K562 (cell line): ENCODE results near the gene ANO1. TPM values are rescaled to one million over a fixed set of nuclear protein-coding genes. Genes with fewer than 3 reads are reported as not detected.

Experiments used
- ATF6 ChIP-seq: sonication (generic); formaldehyde crosslinking; IDR thresholded peaks from 2 replicates; pipeline ENCODE4 v1.4.0; 2020; ENCODE audit warnings: mild to moderate bottlenecking, missing genetic modification reagents
- NCOA2 ChIP-seq, 2 experiments: fragments of 450-650 bp; IDR thresholded peaks; 2 replicates each; pipeline ENCODE4 v1.6.1; 2018; ENCODE audit warnings: mild to moderate bottlenecking in 2 of 2, moderate library complexity in 1 of 2; ENCODE audit not compliant: partially characterized antibody in 2 of 2
- NONO ChIP-seq, 2 experiments: fragments of 200-400 bp in 1 of 2; fragments of 450-650 bp in 1 of 2; formaldehyde crosslinking in 1 of 2; IDR thresholded peaks; 2 replicates each; pipeline ENCODE4 v1.6.1; 2017; ENCODE audit warnings: low read depth in 2 of 2, mild to moderate bottlenecking in 2 of 2, moderate library complexity in 2 of 2, low read length in 1 of 2
- PTTG1 ChIP-seq: fragments of 450-650 bp; IDR thresholded peaks from 2 replicates; pipeline ENCODE4 v1.6.1; 2016; ENCODE audit warnings: low read depth, mild to moderate bottlenecking, missing genetic modification characterization, missing compliant biosample characterization
- RERE ChIP-seq: sonication (generic); formaldehyde crosslinking; IDR thresholded peaks from 2 replicates; pipeline ENCODE4 v1.8.0; 2023; ENCODE audit warnings: missing genetic modification reagents, mild to moderate bottlenecking, borderline replicate concordance
- TAF9B ChIP-seq: fragments of 450-650 bp; IDR thresholded peaks from 2 replicates; pipeline ENCODE4 v1.6.1; 2018; ENCODE audit warnings: mild to moderate bottlenecking; ENCODE audit not compliant: partially characterized antibody
- THRA ChIP-seq: fragments of 450-650 bp; IDR thresholded peaks from 2 replicates; pipeline ENCODE4 v1.6.1; 2017; ENCODE audit warnings: mild to moderate bottlenecking, moderate library complexity
- ZFP36 ChIP-seq: fragments of 150-350 bp; IDR thresholded peaks from 2 replicates; pipeline ENCODE4 v1.6.1; 2018; ENCODE audit warnings: low read length, low read depth; ENCODE audit not compliant: partially characterized antibody
- ZFX ChIP-seq: sonication (generic); formaldehyde crosslinking; IDR thresholded peaks from 2 replicates; pipeline ENCODE4 v1.8.0; 2022; ENCODE audit warnings: mild to moderate bottlenecking, missing genetic modification reagents, moderate library complexity
- ZNF217 ChIP-seq: sonication (generic); formaldehyde crosslinking; IDR thresholded peaks from 2 replicates; pipeline ENCODE4 v1.8.0; 2022; ENCODE audit warnings: mild to moderate bottlenecking, missing genetic modification reagents
- ZNF408 ChIP-seq: fragments of 250-450 bp; sonication (Bioruptor Pico); IDR thresholded peaks from 2 replicates; pipeline ENCODE4 v1.4.0; 2020; ENCODE audit warnings: low read depth, mild to moderate bottlenecking, moderate library complexity
- ZNF609 ChIP-seq: sonication (generic); formaldehyde crosslinking; IDR thresholded peaks from 2 replicates; pipeline ENCODE4 v1.8.1; 2023; ENCODE audit warnings: missing genetic modification reagents, mild to moderate bottlenecking, borderline replicate concordance
- polyA plus RNA-seq, 8 experiments: library from polyadenylated mRNA; depleted of rRNA in 4 of 8; stranded (reverse) in 5 of 8; unstranded in 3 of 8; fragments of >200 nt; fragmentation: Nextera tagmentation in 2 of 8; fragmentation: Illumina TruSeq in 1 of 8; extraction: Ambion mirVana in 2 of 8; extraction: Trizol in 1 of 8; gene quantifications; 2 replicates each; pipeline versions ENCODE4 v1.2.1 to v1.2.3, GENCODE V29; 2011 to 2014; ENCODE audit warnings: inconsistent platforms in 1 of 8, missing spikeins in 1 of 8
- total RNA-seq, 7 experiments: library from RNA; depleted of rRNA in 6 of 7; stranded (reverse); fragments of >200 nt in 6 of 7; fragmentation: Illumina TruSeq in 2 of 7; extraction: Trizol in 2 of 7; gene quantifications; 2 replicates each; pipeline versions ENCODE4 v1.2.1 to v1.2.3, GENCODE V29; 2011 to 2021; ENCODE audit warnings: low replicate concordance in 1 of 7

ANO1 gene
- total and polyA plus RNA-seq, 9 of the 15 experiments (the other 6 are each of a cell fraction or from before 2014, with no cell fraction given), result not detected

GRCh38 chr11:70203751-70204465, 125.8 kb downstream of the ANO1 start (continued):
- no peak for TF ChIP-seq THRA
- no peak for TF ChIP-seq ATF6
- no peak for TF ChIP-seq ZNF408 (CRISPR knock-in tag)
- TF ChIP-seq ZFX (CRISPR knock-in tag), result no peak
- TF ChIP-seq RERE, result no peak
- TF ChIP-seq ZFP36, result no peak
- no peak for TF ChIP-seq ZNF217 (CRISPR knock-in tag)
- TF ChIP-seq NONO (IDR thresholded peaks at IDR 0.05; ENCODE audit: low read depth in 2 of 2, low read length in 1 of 2), result no peak
- no peak for TF ChIP-seq NCOA2 (IDR thresholded peaks at IDR 0.05; ENCODE audit: partially characterized antibody in 2 of 2)
- TF ChIP-seq PTTG1 (tag), result no peak
- peak; percentile 7 for TF ChIP-seq TAF9B
- no peak for TF ChIP-seq ZNF609 (CRISPR knock-in tag)
